K562 (cell line): Measurements from ENCODE around the gene DNMBP. TPM values are rescaled to one million over a fixed set of nuclear protein-coding genes. Genes with fewer than 3 reads are reported as not detected.
A peak's percentile ranks its signal among the peaks of the same experiment; 100 is the strongest.

Experiments
- ATAC-seq: fragments of 200-7000 bp; cut with Tn5 transposase; 3 replicates; pipeline ENCODE4 v1.9.1; 2020; ENCODE audit warnings: moderate library complexity
- BruUV-seq: library from RNA; stranded (reverse); fragments of 400-500 nt; replicated peaks from 2 replicates; lab custom pipeline; 2021; lab: Mats Ljungman, UMichigan
- CTCF ChIA-PET: fragments of 300-600 bp; formaldehyde crosslinking; extraction: SDS; loops from one replicate; lab custom pipeline; 2021; ENCODE audit warnings: low intra/inter-chr PET ratio; lab: Yijun Ruan, JAX
- POLR2A ChIA-PET: fragments of 300-600, 350-650 bp; sonication (Branson Sonifier 250); formaldehyde crosslinking; extraction: SDS; loops from one replicate; lab custom pipeline; 2021; ENCODE audit warnings: antibody characterized with exemption, inconsistent platforms; lab: Yijun Ruan, JAX
- DNase-seq, 4 experiments: peaks; one replicate each; pipeline versions ENCODE4 v3.0.0 to v3.0.0-alpha.2; 2011 to 2018; ENCODE audit warnings: low spot score in 3 of 4, mixed read lengths in 3 of 4; ENCODE audit errors: extremely low read depth in 1 of 4
- FAIRE-seq: peaks from 2 replicates; lab custom pipeline; 2011; peaks lifted over from hg19 to GRCh38; lab: Jason Lieb, UNC
- H2AFZ ChIP-seq: 2 replicates; pipeline ENCODE4 v1.6.0; 2011; ENCODE audit warnings: low read depth, low read length, control low read depth, inconsistent platforms
- H3K27ac ChIP-seq: fragments of 200-600 bp; 3 replicates; pipeline ENCODE4 v1.8.0; 2011; ENCODE audit warnings: low read depth, mild to moderate bottlenecking, control low read depth, inconsistent platforms, low read length, moderate library complexity, mixed read lengths; ENCODE audit errors: extremely low read depth
- H3K27me3 ChIP-seq, 2 experiments: fragments of 300-600 bp in 1 of 2; 2 replicates in 1 of 2; 3 replicates in 1 of 2; pipeline versions ENCODE4 v1.6.0 to v1.8.0; 2011; ENCODE audit warnings: inconsistent platforms in 2 of 2, low read length in 2 of 2, mild to moderate bottlenecking in 1 of 2, mixed read lengths in 1 of 2, moderate library complexity in 1 of 2; ENCODE audit not compliant: control insufficient read depth in 2 of 2, insufficient read depth in 2 of 2
- H3K36me3 ChIP-seq: fragments of 300-600 bp; 3 replicates; pipeline ENCODE4 v1.8.0; 2011; ENCODE audit warnings: mild to moderate bottlenecking, low read length, inconsistent platforms; ENCODE audit not compliant: control insufficient read depth, insufficient read depth
- H3K4me1 ChIP-seq, 2 experiments: fragments of 200-600 bp in 1 of 2; replicated peaks in 1 of 2; 2 replicates in 1 of 2; 3 replicates in 1 of 2; pipeline versions ENCODE4 v1.5.1 to v1.8.0; 2011; ENCODE audit warnings: inconsistent platforms in 2 of 2, low read length in 2 of 2, mild to moderate bottlenecking in 1 of 2, mixed read lengths in 1 of 2, moderate library complexity in 1 of 2; ENCODE audit not compliant: control insufficient read depth in 2 of 2, insufficient read depth in 2 of 2
- H3K4me2 ChIP-seq: 2 replicates; pipeline ENCODE4 v1.6.1; 2011; ENCODE audit warnings: low read length, control low read depth, inconsistent platforms, mixed read lengths; ENCODE audit not compliant: insufficient read depth
- H3K4me3 ChIP-seq: fragments of 200-600 bp; sonication (generic), shearing (Covaris generic); 2 replicates; pipeline ENCODE4 v1.5.1; 2016; ENCODE audit warnings: control low read depth, inconsistent platforms
- H3K79me2 ChIP-seq: fragments of 200-600 bp; 3 replicates; pipeline ENCODE4 v1.8.0; 2011; ENCODE audit warnings: low read length, inconsistent platforms; ENCODE audit not compliant: control insufficient read depth, insufficient read depth
- H3K9ac ChIP-seq, 2 experiments: 2 replicates each; pipeline versions ENCODE4 v1.6.0 to v1.6.1; 2011; ENCODE audit warnings: low read depth in 2 of 2, low read length in 2 of 2, control low read depth in 1 of 2, inconsistent platforms in 1 of 2, mild to moderate bottlenecking in 1 of 2, mixed read lengths in 1 of 2; ENCODE audit not compliant: insufficient read depth in 1 of 2
- H3K9me1 ChIP-seq: one replicate; pipeline ENCODE4 v1.6.0; 2011; ENCODE audit warnings: inconsistent platforms, mild to moderate bottlenecking, low read length, moderate library complexity; ENCODE audit not compliant: control insufficient read depth, insufficient read depth
- H3K9me3 ChIP-seq: replicated peaks from 2 replicates; pipeline ENCODE4 v1.5.1; 2011; ENCODE audit warnings: low read depth, low read length, inconsistent platforms; ENCODE audit not compliant: control insufficient read depth, insufficient read depth
- H4K20me1 ChIP-seq: replicated peaks from 2 replicates; pipeline ENCODE4 v1.6.1; 2011; ENCODE audit warnings: low read length, inconsistent platforms, mixed read lengths; ENCODE audit not compliant: control insufficient read depth, insufficient read depth
- RBM25 ChIP-seq: fragments of 200-400 bp; formaldehyde crosslinking; IDR thresholded peaks from 2 replicates; pipeline ENCODE4 v1.6.1; 2018; ENCODE audit warnings: low read length, low read depth, moderate library complexity; ENCODE audit not compliant: severe bottlenecking
- SRSF7 ChIP-seq: fragments of 200-400 bp; formaldehyde crosslinking; optimal IDR thresholded peaks from 2 replicates; pipeline ENCODE3; 2017; ENCODE audit warnings: mild to moderate bottlenecking, low read depth, low read length
- ZNF121 ChIP-seq: sonication (generic); formaldehyde crosslinking; conservative IDR thresholded peaks from 2 replicates; pipeline ENCODE4 v1.8.0; 2022; ENCODE audit warnings: missing genetic modification reagents
- ZNF518B ChIP-seq: fragments of 250-450 bp; sonication (Bioruptor Pico); IDR thresholded peaks from 2 replicates; pipeline ENCODE4 v1.5.0; 2021; ENCODE audit warnings: mild to moderate bottlenecking, moderate library complexity
- ZNF79 ChIP-seq: fragments of 250-450 bp; sonication (Bioruptor Pico); IDR thresholded peaks from 2 replicates; pipeline ENCODE4 v1.4.0; 2020; ENCODE audit warnings: low read depth, mild to moderate bottlenecking, moderate library complexity
- WGBS: fragments of 100-300 bp; shearing (Covaris generic); methylation state at CpG from one replicate; pipeline ENCODE4 v1.1.6; 2016; ENCODE audit warnings: low coverage, mixed read lengths; ENCODE audit not compliant: insufficient coverage; ENCODE audit errors: missing lambda C conversion rate; 5-methylcytosine and 5-hydroxymethylcytosine counted together
- in situ Hi-C: fragments of 300-500 bp; cut with MboI; formaldehyde crosslinking; loops from 4 replicates; pipeline ENCODE4 v1.15.0; 2018; ENCODE audit warnings: inconsistent platforms, mixed read lengths
- intact Hi-C: fragments of 100-400 bp; cut with micrococcal nuclease; formaldehyde crosslinking; loops from 2 replicates; pipeline ENCODE4 v1.14.2; 2022
- polyA plus RNA-seq, 8 experiments: library from polyadenylated mRNA; depleted of rRNA in 4 of 8; stranded (reverse) in 5 of 8; unstranded in 3 of 8; fragments of >200 nt; fragmentation: Nextera tagmentation in 2 of 8; fragmentation: Illumina TruSeq in 1 of 8; extraction: Ambion mirVana in 2 of 8; extraction: Trizol in 1 of 8; gene quantifications; 2 replicates each; pipeline versions ENCODE4 v1.2.1 to v1.2.3, GENCODE V29; 2011 to 2014; ENCODE audit warnings: inconsistent platforms in 1 of 8, missing spikeins in 1 of 8
- total RNA-seq, 7 experiments: library from RNA; depleted of rRNA in 6 of 7; stranded (reverse); fragments of >200 nt in 6 of 7; fragmentation: Illumina TruSeq in 2 of 7; extraction: Trizol in 2 of 7; gene quantifications; 2 replicates each; pipeline versions ENCODE4 v1.2.1 to v1.2.3, GENCODE V29; 2011 to 2021; ENCODE audit warnings: low replicate concordance in 1 of 7

The DNMBP gene
- total and polyA plus RNA-seq, 9 of the 15 experiments (the other 6 are each of a cell fraction or from before 2014, with no cell fraction given), result 0.83 to 3.7 (median 2.2) TPM

GRCh38 chr10:99994801-99995200, 14.9 kb downstream of the DNMBP start:
- H3K4me1 ChIP-seq, result peaks cover 4 to 12% of the 10 kb centered on the region in 2 experiments; a peak in 3 of 5 replicates
- POLR2A ChIA-PET, result interaction anchor here (1.4 to 1.8 kb wide), 2 partner anchors 11 to 18 kb away, joined by 3 to 8 read pairs; no protein-coding TSS in a partner anchor
- H2AFZ ChIP-seq, result no peak overlapping the region
- no peaks in the 10 kb centered on the region for H3K9me3 ChIP-seq
- TF ChIP-seq RBM25 (peak; percentile 23), ZNF121 (peak; percentile 66), SRSF7 (no peak), ZNF79 (CRISPR knock-in tag) (0 out of 2 replicates have a peak, but pooled peaks have one; percentile 38), ZNF518B (CRISPR knock-in tag) (no peak)
- intact Hi-C loops, result no loop called here
- H3K4me3 ChIP-seq, result no peak overlapping the region
- CTCF ChIA-PET, result no interaction called here
- 83% methylated on average over 3 of the region's 5 CpGs for WGBS
- H3K36me3 ChIP-seq, result no peaks in the 10 kb centered on the region
- BruUV-seq, result no TSS peak
- no peaks in the 10 kb centered on the region for H3K9me1 ChIP-seq
- H3K79me2 ChIP-seq, result no peaks in the 10 kb centered on the region; the same call in 2 of the 3 replicates
- peak overlapping the region; percentile 57; the same call in 1 of the 3 replicates for H3K27ac ChIP-seq
- H3K9ac ChIP-seq, result no peak overlapping the region
- no peak for FAIRE-seq
- H3K4me2 ChIP-seq, result peak overlapping the region; percentile 13; the same call in 1 of the 2 replicates
- H3K27me3 ChIP-seq, result no peaks in the 10 kb centered on the region
- H4K20me1 ChIP-seq, result no peaks in the 10 kb centered on the region
- ATAC-seq, result no peak
- in situ Hi-C loops, result no loop called here
- no peak for DNase-seq
